Fibroblast of mammary gland (primary cell): ENCODE results near the gene C1R.
A peak's percentile ranks its signal among the peaks of the same experiment; 100 is the strongest.

Source experiments
- DNase-seq: peaks from one replicate; pipeline ENCODE4 v3.0.0-alpha.2; 2010; ENCODE audit warnings: low read depth
- H3K4me3 ChIP-seq: 2 replicates; pipeline ENCODE4 v1.5.1; 2011; ENCODE audit warnings: low read depth, mild to moderate bottlenecking, low read length, moderate library complexity; ENCODE audit not compliant: control insufficient read depth
- CTCF ChIP-seq: conservative IDR thresholded peaks from 2 replicates; pipeline ENCODE4 v1.5.1; 2011; ENCODE audit warnings: low read depth, low read length, inconsistent platforms; ENCODE audit not compliant: control insufficient read depth, insufficient read depth

C1R gene

GRCh38 chr12:7134396-7135166, 42.3 kb upstream of the C1R start:
- DNase-seq: no peak
- no peak for TF ChIP-seq CTCF
- no peak overlapping the region for H3K4me3 ChIP-seq

- no peak for DNase-seq
- no peak for TF ChIP-seq CTCF
- H3K4me3 ChIP-seq: no peak overlapping the region
These were observed 39.2 kb upstream of the C1R start for GRCh38 chr12:7131502-7131866.

- TF ChIP-seq CTCF: no peak
- DNase-seq: peak; percentile 42
These were observed 38.7 kb upstream of the C1R start for GRCh38 chr12:7130701-7131501.

GRCh38 chr12:7129872-7130691, 37.8 kb upstream of the C1R start, which contains the start of gene CLSTN3:
Gene CLSTN3 (plus strand): TSS chr12:7130371. CDS start chr12:7130649, 278 bp downstream.
- H3K4me3 ChIP-seq: peak within 1 kb of the TSS; percentile 61
- no peak for TF ChIP-seq CTCF
- peak; percentile 72 for DNase-seq

More at GRCh38 chr12:7130701-7131501, 38.7 kb upstream of the C1R start:
- peak overlapping the region; percentile 61 for H3K4me3 ChIP-seq

GRCh38 chr12:7129287-7129871, 37.1 kb upstream of the C1R start:
- no peak for TF ChIP-seq CTCF
- no peak for DNase-seq
- peak overlapping the region; percentile 61 for H3K4me3 ChIP-seq

- no peak for DNase-seq
- peak within 1 kb of the TSS; percentile 61 for H3K4me3 ChIP-seq
- TF ChIP-seq CTCF: no peak
These were observed 36.5 kb upstream of the C1R start, which contains the start of gene RBP5 for GRCh38 chr12:7128681-7129286. Gene RBP5 (minus strand): TSS chr12:7128889. CDS start chr12:7128775, 114 bp downstream.
